ENCODE results near the gene POMT1.
"Not testable (repeated sequence)": the region's sequence is repeated elsewhere in the genome, so short reads cannot be mapped to it uniquely, and the experiment has no call there.

Gene POMT1

GRCh38 chr9:131528886-131529505 lies 26.3 kb downstream of the POMT1 start:
- no peak for DNase-seq

GRCh38 chr9:131529597-131530545 lies 27.2 kb downstream of the POMT1 start:
- no peak for DNase-seq

GRCh38 chr9:131530546-131530919 lies 27.8 kb downstream of the POMT1 start:
- DNase-seq: peak; percentile 6

GRCh38 chr9:131530920-131531832 lies 28.5 kb downstream of the POMT1 start, which contains the start of gene UCK1:
Gene UCK1, minus strand, starts transcription at chr9:131531263. Its CDS starts 89 bp downstream, at chr9:131531174.
- DNase-seq: peak; percentile 51

- DNase-seq: no peak
These were observed 32.1 kb downstream of the POMT1 start for GRCh38 chr9:131534721-131535237.

- DNase-seq: no peak
These were observed 35.2 kb downstream of the POMT1 start for GRCh38 chr9:131537946-131538345.

GRCh38 chr9:131539223-131539923 lies 36.7 kb downstream of the POMT1 start:
- no peak for DNase-seq

GRCh38 chr9:131543141-131543540 lies 40.4 kb downstream of the POMT1 start:
- DNase-seq: no peak

- DNase-seq: peak; percentile 40
These were observed 42.5 kb downstream of the POMT1 start, which contains the start of gene PRRT1B for GRCh38 chr9:131545003-131545785. Gene PRRT1B, plus strand, starts transcription at chr9:131545523. Its CDS starts 93 bp downstream, at chr9:131545616.

- DNase-seq: no peak
These were observed 43.1 kb downstream of the POMT1 start for GRCh38 chr9:131545786-131546335.

- DNase-seq: no peak
These were observed 43.8 kb downstream of the POMT1 start for GRCh38 chr9:131546336-131547084.

- not testable (repeated sequence) for DNase-seq
These were observed 46.5 kb downstream of the POMT1 start for GRCh38 chr9:131549186-131549585.

- not testable (repeated sequence) for DNase-seq
These were observed 47.7 kb downstream of the POMT1 start for GRCh38 chr9:131550465-131550864.

GRCh38 chr9:131552030-131552429 lies 49.3 kb downstream of the POMT1 start:
- DNase-seq: no peak

- no peak for DNase-seq
These were observed 51.5 kb downstream of the POMT1 start for GRCh38 chr9:131554087-131554842.

- DNase-seq: no peak
These were observed 52.2 kb downstream of the POMT1 start for GRCh38 chr9:131554843-131555351.

- no peak for DNase-seq
These were observed 53.3 kb downstream of the POMT1 start for GRCh38 chr9:131555841-131556673.

Data from kidney glomerular epithelial cell (primary cell).